SIG-M5 treated with dmso at 0.1 percent for 504 hours (cell line): ENCODE results near the gene MBP.

ENCODE experiments used
- DNase-seq: peaks from one replicate; lab custom pipeline; 2025; ENCODE audit not compliant: unreplicated experiment; lab: John Stamatoyannopoulos, UW

MBP gene

DNA sequence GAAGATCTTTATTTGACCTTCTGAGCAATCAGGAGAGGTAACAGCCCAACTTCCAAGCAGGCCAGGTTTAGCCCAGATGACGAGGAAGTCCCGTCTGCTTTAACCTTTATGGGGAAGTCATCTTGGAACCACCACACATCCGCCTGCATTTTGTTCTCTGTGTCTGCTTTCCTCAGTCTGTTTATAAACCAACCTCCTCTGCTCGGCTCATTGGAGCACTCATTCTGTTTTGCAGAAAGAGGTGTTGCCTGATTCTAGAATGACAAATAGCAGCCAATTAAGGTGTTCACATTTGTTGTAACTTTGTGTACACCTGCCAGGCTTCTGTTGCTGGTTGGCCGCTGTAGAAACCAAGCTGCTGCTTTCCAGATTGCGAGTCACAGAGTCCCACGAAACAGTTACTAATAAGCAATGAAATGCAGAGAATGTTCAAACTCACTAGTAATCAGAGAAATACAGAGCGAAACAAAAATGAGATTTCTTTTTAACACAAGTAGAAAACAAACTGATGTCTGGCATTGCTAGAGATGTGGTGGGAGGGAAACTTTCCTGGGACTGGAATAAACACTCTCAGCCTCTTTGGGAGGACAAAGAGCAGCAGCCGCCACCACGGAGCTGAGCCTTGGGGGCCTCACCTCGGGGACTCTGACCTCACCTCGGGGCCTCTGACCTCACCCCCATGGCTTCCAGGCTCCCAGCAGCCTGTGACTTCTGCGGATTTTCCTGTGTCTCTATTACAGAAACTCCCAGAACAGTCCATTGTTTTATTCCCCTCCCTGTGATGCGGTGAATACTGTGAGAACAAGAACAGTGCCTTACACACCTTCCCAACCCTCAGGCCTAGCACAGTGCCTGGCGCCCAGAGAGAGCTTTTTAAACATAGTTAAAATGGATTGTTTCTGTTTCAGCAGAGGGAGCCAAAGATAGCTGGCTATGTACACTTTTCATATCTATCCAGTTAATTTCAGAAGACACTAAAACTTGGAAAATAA, 64.0 kb downstream of the MBP start:
- peak; percentile 22 for DNase-seq

DNA sequence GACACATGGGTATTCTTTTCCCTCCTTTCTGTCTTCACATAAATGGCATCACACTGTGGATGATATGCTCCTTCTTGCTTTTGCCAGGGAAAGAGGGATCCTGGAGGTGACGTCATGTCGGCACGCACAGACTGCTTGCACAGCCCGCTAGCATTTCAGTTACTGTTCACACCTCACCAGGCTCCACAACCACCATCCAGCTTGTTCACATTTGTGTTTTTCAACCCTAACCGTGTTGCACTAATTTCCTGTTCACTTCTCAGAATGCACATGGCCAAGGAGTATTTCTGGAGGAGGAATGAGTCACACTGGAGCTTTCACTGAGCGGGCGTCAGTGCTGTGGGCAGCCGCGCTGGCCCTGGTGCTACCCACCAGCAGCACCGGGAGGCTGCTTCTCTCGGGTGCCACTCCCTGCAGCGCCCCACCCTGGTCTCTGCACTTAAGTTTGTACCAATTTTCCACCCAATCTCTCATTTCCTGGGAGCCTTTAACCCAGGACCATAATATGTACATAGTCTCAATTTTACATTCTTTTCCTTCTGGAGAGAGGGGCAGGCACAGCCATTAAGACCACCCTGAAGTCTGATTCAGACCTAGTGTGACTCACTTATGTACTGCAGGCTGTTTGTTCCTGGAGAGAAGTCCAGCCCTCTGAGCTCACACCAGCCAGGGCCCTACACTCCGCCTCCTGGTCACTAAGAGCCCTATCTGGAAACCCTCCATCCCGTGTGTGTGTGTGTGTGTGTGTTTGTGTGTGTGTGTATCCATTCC, 65.1 kb downstream of the MBP start:
- DNase-seq = peak; percentile 87

GRCh38 chr18:77066689-77067088, 65.9 kb downstream of the MBP start:
- no peak for DNase-seq

DNA sequence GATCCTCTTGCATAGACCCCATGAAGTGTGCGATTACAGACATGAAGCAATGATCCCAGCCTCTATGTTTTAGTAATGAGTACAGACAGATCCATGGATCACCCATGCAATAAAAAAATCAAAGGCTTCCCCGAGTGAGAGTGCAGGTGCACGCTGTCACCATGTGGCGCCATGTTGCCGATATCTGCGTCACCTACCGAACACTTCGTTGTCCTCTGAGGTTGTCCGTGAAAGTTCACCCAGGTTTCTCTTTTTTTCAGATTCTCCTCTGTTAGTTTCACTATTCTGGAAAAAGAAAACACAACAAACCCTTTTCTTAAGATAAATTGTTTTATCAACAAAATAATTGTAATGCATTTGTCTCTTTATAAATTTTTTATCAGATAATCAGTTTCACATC, 66.5 kb downstream of the MBP start:
- DNase-seq = no peak

- peak; percentile 99 for DNase-seq
Measured at GRCh38 chr18:77065221-77065981, 67.2 kb downstream of the MBP start.

DNA sequence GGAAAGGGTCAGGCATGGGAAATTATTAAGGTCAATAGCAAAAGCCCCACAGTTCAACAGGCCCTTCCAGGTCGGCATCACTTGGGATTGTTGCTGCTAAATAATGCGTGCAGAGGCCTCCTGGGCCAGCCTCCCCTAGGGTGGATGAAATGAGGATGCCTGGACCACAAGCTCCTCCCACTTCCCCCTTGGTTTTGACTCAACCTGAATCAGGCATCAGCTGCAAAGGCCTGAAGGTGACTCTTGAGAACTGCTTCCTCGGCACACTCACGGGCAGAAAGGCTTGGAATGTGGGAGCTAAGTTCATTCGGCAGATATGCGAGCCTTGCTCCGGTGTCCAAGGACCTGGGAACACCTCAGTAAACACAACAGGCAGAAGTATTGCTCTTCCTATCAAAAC, 69.3 kb downstream of the MBP start:
- DNase-seq = peak; percentile 81

DNA sequence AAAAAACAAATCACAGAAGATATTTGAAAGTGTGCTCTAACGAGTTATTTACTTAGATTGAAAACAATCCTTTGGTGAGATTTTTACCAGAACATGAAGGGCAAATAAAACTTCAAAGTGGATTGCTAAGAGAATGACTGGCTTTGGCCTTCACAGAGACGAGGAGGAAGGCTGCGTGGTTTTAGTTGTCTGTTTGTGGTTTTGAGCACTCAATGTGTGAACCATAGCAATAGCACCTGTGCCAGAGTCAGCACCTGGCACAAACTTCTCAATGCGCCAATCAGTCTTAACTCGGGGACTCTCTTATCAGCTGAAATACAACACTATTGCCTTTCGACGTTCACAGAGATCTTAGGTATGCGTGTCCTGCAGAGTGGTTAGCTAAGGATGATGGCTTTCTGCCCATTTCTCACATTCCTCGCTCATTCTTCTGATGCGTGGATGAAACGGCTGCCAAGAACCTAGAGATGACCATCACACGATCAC, 70.0 kb downstream of the MBP start:
- no peak for DNase-seq

DNA sequence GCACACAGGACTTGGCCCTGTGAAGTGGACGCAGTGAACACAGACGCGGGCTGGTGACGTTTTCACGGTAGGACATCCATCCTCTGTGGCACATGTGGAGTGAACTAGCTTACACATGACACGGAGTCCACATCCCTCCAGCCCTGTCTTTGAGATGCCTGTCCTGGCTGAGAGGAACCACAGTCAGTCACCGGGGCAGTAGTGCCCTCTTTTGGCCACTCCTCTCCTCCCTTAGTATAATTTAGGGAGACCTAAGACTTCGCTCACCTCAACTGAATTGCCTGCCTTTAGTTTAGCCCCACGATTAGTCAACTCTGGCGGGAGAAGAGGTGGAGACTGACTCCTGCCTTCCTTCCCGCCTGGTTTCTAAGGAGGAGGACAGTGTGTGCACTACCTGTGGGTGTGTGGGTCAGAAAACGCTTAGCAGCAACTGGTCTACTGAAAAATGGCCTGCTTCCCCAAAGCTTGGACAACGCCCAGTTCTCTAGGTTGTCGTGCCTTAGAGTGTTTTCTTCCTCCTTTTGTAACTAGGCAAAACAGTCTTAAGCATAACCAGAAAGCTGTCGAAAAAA, 70.6 kb downstream of the MBP start:
- peak; percentile 47 for DNase-seq

DNA sequence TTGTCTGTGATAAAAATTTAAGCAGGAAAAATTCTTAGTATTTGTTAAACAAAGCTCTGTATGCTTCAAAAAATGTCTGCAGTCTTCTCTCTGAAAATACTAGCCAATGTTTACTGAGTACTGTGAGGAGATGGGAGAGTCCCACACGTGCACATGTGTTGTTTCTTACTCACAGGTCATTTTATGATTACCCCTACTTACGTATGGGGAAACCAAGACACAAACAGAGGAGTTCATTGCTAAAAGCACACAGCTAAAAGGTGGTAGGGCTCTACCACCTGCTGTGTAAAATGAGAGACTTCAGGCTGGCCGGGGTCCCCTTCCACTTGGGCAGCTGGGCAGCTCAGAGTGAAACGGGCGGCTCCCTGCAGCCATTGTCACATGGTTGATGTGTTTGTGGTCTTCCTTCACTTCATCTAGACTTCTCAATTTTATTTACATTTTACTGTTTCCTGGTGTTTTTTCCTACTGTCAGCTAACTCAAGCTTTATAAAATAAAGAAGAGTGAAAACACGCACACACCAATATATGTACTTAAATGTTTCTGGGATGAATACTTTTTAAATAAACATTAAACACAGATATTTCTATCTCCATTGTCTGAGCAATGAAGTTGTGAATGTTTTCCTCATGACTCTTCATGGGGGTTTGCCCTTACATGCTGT, 71.2 kb downstream of the MBP start:
- no peak for DNase-seq

GRCh38 chr18:77060151-77060550, 72.4 kb downstream of the MBP start:
- no peak for DNase-seq

- peak; percentile 55 for DNase-seq
Measured at GRCh38 chr18:77059294-77059916, 73.2 kb downstream of the MBP start.

GRCh38 chr18:77058290-77058835, 74.2 kb downstream of the MBP start:
- no peak for DNase-seq

DNA sequence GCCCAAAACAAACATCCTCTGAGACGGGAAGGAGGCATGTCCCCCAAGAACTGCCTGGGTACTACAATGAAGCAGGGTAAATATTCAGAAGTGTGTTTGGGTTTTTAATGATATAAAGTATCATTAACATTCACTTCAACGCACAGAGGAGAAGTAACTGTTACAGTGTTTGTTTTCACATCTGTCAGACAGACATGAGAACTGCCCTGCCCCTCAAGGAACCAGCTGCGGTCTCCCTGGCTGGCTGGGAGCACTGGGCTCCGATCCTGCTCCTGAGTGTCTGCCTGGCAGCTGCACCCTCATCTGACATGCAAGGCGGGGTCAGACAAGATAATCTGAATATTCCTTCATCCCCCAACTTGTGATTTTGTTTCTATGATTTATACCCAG, 75.6 kb downstream of the MBP start:
- DNase-seq = peak; percentile 45

DNA sequence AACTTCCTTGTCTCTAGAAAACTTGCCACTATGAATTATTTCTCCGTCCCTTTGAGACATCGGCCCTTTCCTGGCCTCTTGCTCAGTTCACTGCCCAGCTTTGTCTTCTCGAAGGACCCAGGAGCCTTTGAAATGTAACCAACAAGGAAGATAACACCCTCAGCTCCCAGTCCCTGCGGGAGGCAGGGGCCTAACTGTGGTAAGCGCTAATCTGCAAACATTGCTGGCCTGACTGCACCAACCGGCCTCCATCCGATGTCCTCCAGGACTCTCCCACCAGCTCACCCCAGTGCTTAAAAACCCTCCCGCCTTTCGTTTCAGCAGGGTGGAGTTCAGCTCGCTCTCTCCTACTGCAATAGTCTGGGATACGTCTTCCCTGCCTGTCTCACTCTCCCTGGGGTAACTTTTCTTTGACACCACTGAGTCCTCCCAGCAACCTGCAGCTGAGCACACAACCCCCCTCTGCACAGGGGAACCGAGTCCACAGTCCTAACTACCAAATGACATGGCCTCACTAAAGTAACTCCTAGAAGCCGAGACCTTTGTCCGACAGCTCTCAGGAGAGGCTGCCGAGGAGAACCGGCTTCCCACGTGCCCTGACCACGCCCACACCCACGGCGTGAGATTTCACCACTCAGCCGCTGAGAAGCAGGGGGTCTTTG, 76.1 kb downstream of the MBP start:
- DNase-seq = peak; percentile 45

DNA sequence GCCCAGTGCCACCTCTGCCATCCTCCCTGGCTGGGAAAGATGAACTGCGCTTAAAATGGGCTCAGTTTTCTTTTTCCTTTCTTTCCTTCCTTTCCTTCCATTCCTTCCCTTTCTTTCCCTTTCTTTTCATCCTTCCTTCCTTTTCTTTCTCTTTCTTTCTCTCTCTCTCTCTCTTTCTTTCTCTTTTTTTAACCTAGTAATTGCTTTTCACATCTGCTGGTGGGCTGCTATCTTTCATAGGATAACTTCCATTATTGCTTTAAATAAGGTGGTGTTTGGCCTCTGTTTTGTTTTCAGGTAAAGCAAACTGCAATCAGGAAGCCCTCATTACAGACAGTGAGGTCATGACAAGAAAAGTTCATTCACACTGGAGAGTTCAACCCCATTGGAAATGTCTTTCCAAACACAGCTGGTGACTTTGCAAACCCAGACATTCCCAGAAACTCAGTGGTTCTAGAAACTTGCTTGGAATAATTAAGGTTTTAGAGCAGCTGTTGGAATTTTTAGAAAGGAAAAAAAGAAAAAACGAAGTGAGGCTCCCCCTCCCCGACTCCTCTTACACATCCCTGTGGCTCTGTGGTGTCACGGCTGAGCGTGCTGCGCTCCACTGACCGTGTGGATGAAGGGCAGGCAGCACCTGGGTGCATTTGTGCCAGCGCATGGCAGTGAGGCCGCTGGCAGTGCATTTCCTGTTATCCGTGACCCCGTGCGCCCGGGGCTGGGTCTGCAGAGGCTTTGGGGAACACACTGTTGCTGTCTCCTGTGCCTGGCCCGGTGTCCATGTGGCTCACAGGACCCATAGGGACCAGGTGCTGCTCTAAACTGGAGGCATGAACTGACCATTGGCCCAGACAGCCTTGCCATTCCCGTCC, 76.9 kb downstream of the MBP start:
- DNase-seq = no peak

DNA sequence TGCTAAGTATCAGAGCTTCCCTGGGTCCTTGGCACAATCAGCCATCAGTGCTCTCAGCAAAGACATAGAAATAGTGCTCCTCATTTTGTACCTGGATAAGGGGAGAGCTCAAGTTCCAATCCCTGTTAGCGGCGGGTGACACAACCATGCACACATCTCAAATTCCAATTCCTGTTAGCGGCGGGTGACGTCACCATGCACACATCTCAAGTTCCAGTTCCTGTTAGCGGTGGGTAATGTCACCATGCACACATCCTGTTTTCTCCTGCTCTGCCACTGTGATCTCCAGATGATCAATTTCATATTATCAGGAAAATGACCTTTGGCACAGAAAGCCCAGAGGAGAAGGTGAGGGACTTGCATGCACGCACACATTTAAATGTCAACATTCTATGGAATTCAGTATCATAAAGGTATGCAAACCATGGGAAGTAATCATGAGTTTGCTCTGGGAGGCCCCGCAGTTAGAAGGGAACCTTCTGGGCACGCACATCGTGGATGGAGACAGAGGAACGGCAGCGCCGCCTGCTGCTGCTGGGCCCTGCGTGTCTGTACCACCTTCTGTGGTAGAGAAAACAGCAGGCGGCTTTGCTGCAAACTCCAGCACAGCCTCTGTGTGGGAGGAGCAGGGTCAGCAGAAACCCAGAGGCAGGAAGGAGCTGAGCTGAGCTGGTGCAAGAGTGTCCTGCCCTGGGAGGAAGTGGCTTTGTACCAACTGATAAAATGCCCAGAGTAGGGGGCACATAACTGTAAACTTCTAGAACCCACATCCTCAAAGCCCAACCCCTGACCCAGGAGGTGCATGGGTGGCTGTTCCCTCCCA, 77.8 kb downstream of the MBP start:
- peak; percentile 99 for DNase-seq

DNA sequence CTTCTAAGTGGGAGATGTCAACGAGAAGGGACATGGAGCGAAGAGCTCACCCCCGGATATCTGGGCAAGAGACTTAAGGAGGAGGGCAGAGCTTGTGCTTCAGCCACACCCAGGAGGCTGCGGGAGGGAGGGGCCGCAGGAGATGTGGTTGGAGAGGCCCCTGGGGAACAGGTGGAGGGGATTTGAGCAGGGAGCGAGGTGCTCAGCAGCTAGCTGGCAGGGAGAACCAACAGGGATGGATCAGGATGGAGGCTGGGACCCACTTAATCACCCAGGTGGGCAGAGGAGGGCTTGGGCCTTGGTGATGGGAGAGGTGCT, 78.3 kb downstream of the MBP start:
- DNase-seq = peak; percentile 48
